Chondrocyte (in vitro differentiated cells): Measurements from ENCODE around the gene SLC9A7. TPM values are rescaled to one million over a fixed set of nuclear protein-coding genes. Genes with fewer than 3 reads are reported as not detected.

ENCODE experiments used
- DNase-seq: peaks from one replicate; pipeline ENCODE4 v3.0.0; 2021; ENCODE audit warnings: mixed read lengths, low spot score
- H3K27ac Mint-ChIP-seq: one replicate; pipeline ENCODE4 v1.8.0; 2021; ENCODE audit warnings: mild to moderate bottlenecking, moderate library complexity, mixed read lengths; ENCODE audit not compliant: unreplicated experiment
- H3K27me3 Mint-ChIP-seq: 2 replicates; pipeline ENCODE4 v1.8.0; 2021; ENCODE audit warnings: low read depth, mixed read lengths
- H3K36me3 Mint-ChIP-seq: 2 replicates; pipeline ENCODE4 v1.8.0; 2021; ENCODE audit warnings: low read depth, mixed read lengths
- H3K4me1 Mint-ChIP-seq: 2 replicates; pipeline ENCODE4 v1.8.0; 2021; ENCODE audit warnings: low read depth, mild to moderate bottlenecking, mixed read lengths
- H3K4me3 Mint-ChIP-seq: one replicate; pipeline ENCODE4 v1.8.0; 2021; ENCODE audit warnings: mild to moderate bottlenecking, moderate library complexity, mixed read lengths; ENCODE audit not compliant: unreplicated experiment
- H3K9me3 Mint-ChIP-seq: 2 replicates; pipeline ENCODE4 v1.8.0; 2021; ENCODE audit warnings: low read depth, mixed read lengths
- CTCF ChIP-seq: fragments of 200-600 bp; sonication (generic); IDR thresholded peaks from 2 replicates; pipeline ENCODE4 v1.5.0; 2021; ENCODE audit warnings: antibody characterized with exemption, mild to moderate bottlenecking, moderate library complexity
- total RNA-seq: library from RNA; stranded (reverse); gene quantifications from 3 replicates; pipeline ENCODE4 v1.2.1, GENCODE V29; 2021

Gene SLC9A7
- total RNA-seq, 1 donor from 2014 or later = 6.1 TPM

- Mint-ChIP-seq H3K27ac (peak overlapping the region; percentile 81), H3K9me3 (peaks cover 6% of the 10 kb centered on the region), H3K27me3 (no peaks in the 10 kb centered on the region), H3K4me1 (peaks cover 64% of the 10 kb centered on the region), H3K4me3 (peak overlapping the region; percentile 38), H3K36me3 (no peaks in the 10 kb centered on the region)
- TF ChIP-seq CTCF = no peak
- no peak for DNase-seq
Observed at GRCh38 chrX:46588263-46588662, 170.7 kb downstream of the SLC9A7 start.

GRCh38 chrX:46587753-46588171 lies 171.2 kb downstream of the SLC9A7 start:
- Mint-ChIP-seq H3K27me3 (no peaks in the 10 kb centered on the region), H3K9me3 (peaks cover 6% of the 10 kb centered on the region), H3K4me1 (peaks cover 67% of the 10 kb centered on the region), H3K36me3 (no peaks in the 10 kb centered on the region), H3K4me3 (peak overlapping the region; percentile 38), H3K27ac (peak overlapping the region; percentile 81)
- DNase-seq = no peak
- TF ChIP-seq CTCF = no peak

GRCh38 chrX:46587158-46587557 lies 171.8 kb downstream of the SLC9A7 start:
- peak overlapping the region; percentile 82 for H3K27ac Mint-ChIP-seq
- no peaks in the 10 kb centered on the region for H3K36me3 Mint-ChIP-seq
- peaks cover 4% of the 10 kb centered on the region for H3K9me3 Mint-ChIP-seq
- DNase-seq = no peak
- no peak overlapping the region for H3K4me3 Mint-ChIP-seq
- no peak for TF ChIP-seq CTCF
- no peaks in the 10 kb centered on the region for H3K27me3 Mint-ChIP-seq
- peaks cover 73% of the 10 kb centered on the region for H3K4me1 Mint-ChIP-seq

GRCh38 chrX:46584736-46585135 lies 174.2 kb downstream of the SLC9A7 start:
- peak overlapping the region; percentile 83 for H3K27ac Mint-ChIP-seq
- TF ChIP-seq CTCF = no peak
- H3K27me3 Mint-ChIP-seq = no peaks in the 10 kb centered on the region
- DNase-seq = no peak
- peaks cover 4% of the 10 kb centered on the region for H3K9me3 Mint-ChIP-seq
- no peaks in the 10 kb centered on the region for H3K36me3 Mint-ChIP-seq
- no peak overlapping the region for H3K4me3 Mint-ChIP-seq
- H3K4me1 Mint-ChIP-seq = peaks cover 72% of the 10 kb centered on the region

- no peaks in the 10 kb centered on the region for H3K36me3 Mint-ChIP-seq
- no peak for TF ChIP-seq CTCF
- DNase-seq = no peak
- H3K27me3 Mint-ChIP-seq = no peaks in the 10 kb centered on the region
- peaks cover 4% of the 10 kb centered on the region for H3K9me3 Mint-ChIP-seq
- H3K4me3 Mint-ChIP-seq = no peak overlapping the region
- H3K4me1 Mint-ChIP-seq = peaks cover 58% of the 10 kb centered on the region
- H3K27ac Mint-ChIP-seq = peak overlapping the region; percentile 93
Observed at GRCh38 chrX:46582966-46583365, 176.0 kb downstream of the SLC9A7 start.
